Gastrocnemius medialis (tissue), 4 donors: ENCODE results near the gene CELSR1. TPM values are rescaled to one million over a fixed set of nuclear protein-coding genes. Genes with fewer than 3 reads are reported as not detected.

Experiments used
- ATAC-seq, 2 donors: fragments of 150-250 bp; one replicate each; pipeline ENCODE4 v1.9.1; 2016
- DNase-seq, 2 donors: peaks; one replicate each; pipeline ENCODE4 v3.0.0-alpha.2; 2019
- H3K27ac ChIP-seq, 4 donors: fragments of 200-600 bp; sonication (generic); 1 replicate in 1 of 4; 2 replicates in 3 of 4; pipeline ENCODE4 v1.5.1; 2016 to 2018; ENCODE audit warnings: mild to moderate bottlenecking in 2 of 4, moderate library complexity in 1 of 4
- H3K27me3 ChIP-seq, 3 donors: fragments of 200-600 bp; sonication (generic) in 2 of 3; 1 replicate in 1 of 3; 2 replicates in 2 of 3; pipeline versions ENCODE4 v1.5.1 to v1.6.0; 2016 to 2019; ENCODE audit warnings: mild to moderate bottlenecking in 1 of 3, moderate library complexity in 1 of 3
- H3K36me3 ChIP-seq, 2 donors: fragments of 200-600 bp; sonication (generic) in 1 of 2; one replicate each; pipeline ENCODE4 v1.5.1; 2017 to 2018
- H3K4me1 ChIP-seq, 2 donors: fragments of 200-600 bp; sonication (generic) in 1 of 2; one replicate each; pipeline ENCODE4 v1.5.1; 2016 to 2017; ENCODE audit warnings: mild to moderate bottlenecking in 2 of 2
- H3K4me3 ChIP-seq, 4 donors: fragments of 200-600 bp; sonication (generic) in 3 of 4; 1 replicate in 1 of 4; 2 replicates in 3 of 4; pipeline ENCODE4 v1.5.1; 2016 to 2019; ENCODE audit warnings: mild to moderate bottlenecking in 2 of 4
- H3K9me3 ChIP-seq, 3 donors: fragments of 200-600 bp; sonication (generic) in 2 of 3; 1 replicate in 1 of 3; 2 replicates in 2 of 3; pipeline ENCODE4 v1.5.1; 2016 to 2019
- CTCF ChIP-seq, 5 experiments: fragments of 450-650 bp in 3 of 5; fragments of 200-600 bp in 2 of 5; sonication (generic) in 2 of 5; IDR thresholded peaks in 4 of 5; conservative IDR thresholded peaks in 1 of 5; 1 replicate in 4 of 5; 2 replicates in 1 of 5; pipeline ENCODE4 v1.5.1; 2016 to 2019; ENCODE audit warnings: antibody characterized with exemption in 5 of 5, mild to moderate bottlenecking in 3 of 5, moderate library complexity in 3 of 5
- POLR2A ChIP-seq, 2 donors: fragments of 450-650 bp; IDR thresholded peaks; one replicate each; pipeline ENCODE4 v1.6.1; 2017; ENCODE audit warnings: antibody characterized with exemption in 2 of 2, mild to moderate bottlenecking in 2 of 2, moderate library complexity in 2 of 2
- in situ Hi-C, 4 donors: fragments of 200-750 bp; cut with MboI; loops; one replicate each; pipeline versions ENCODE4 v1.15.0 to v1.8.0; 2017; ENCODE audit warnings: low sequenced_read_pairs in 4 of 4
- intact Hi-C: fragments of 100-400 bp; cut with DNase I; formaldehyde crosslinking; loops from one replicate; pipeline ENCODE4 v1.15.1; 2023; ENCODE audit warnings: low total_unique reads
- total RNA-seq, 4 donors: library from RNA; depleted of rRNA; stranded (reverse); fragments of >200 nt; gene quantifications; one replicate each; pipeline versions ENCODE4 v1.1.0 to v1.2.3, GENCODE V29; 2016

Gene CELSR1
- total RNA-seq, 4 donors from 2014 or later, result 0.10 to 1.5 (median 0.87) TPM

DNA sequence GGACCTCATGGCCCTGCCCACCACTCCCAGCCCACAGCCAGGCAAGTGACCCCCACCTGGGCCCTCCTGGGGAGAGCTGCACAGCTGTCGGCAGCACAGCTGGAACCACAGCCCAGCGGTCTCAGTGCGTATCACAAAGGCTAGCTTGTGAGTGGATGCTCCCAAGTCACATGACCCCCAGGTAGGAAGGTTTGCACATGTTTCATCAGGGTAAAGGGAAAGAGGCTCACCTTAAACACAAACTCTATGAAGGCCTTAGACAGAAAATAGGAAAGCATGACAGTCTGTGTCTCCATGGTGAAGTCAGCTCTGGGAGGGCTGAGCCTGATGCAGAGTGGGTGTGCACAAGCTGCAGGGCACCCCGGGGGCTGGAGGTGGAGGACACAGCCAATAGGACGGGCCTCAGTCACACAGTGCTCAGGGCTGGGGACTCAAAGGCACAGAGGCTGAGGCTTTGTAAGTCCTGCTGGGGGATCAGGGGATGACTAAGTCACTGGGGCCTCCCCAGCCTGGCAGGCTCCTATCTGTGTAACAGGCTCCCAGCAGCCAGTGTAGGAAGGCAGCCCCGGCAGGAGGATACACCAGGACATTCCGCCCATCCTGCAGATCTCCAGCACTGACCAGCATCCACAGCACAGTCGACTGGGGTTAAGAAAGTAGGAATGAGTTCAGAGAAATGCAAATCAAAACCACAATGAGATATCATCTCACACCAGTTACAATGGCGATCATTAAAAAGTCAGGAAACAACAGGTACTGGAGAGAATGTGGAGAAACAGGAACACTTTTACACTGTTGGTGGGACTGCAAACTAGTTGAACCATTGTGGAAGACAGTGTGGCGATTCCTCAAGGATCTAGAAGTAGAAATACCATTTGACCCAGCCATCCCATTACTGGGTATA, 22.0 kb downstream of the CELSR1 start:
- ATAC-seq (no peak), DNase-seq (no peak)
- Histone ChIP-seq H3K27ac (no peak overlapping the region), H3K36me3 (no peaks in the 10 kb centered on the region), H3K9me3 (no peaks in the 10 kb centered on the region), H3K27me3 (peaks cover 0 to 5% (median 4%) of the 10 kb centered on the region in 3 donors), H3K4me1 (no peaks in the 10 kb centered on the region), H3K4me3 (no peak overlapping the region)
- no peak for TF ChIP-seq CTCF (IDR thresholded peaks at IDR 0.05 in 4 of 5, conservative IDR thresholded peaks at IDR 0.05 in 1 of 5)
- in situ Hi-C loops, result no loop called here
- intact Hi-C loops, result no loop called here

GRCh38 chr22:46514592-46515207, 22.7 kb downstream of the CELSR1 start:
- Histone ChIP-seq H3K36me3 (no peaks in the 10 kb centered on the region), H3K27me3 (peaks cover 0 to 5% (median 4%) of the 10 kb centered on the region in 3 donors), H3K9me3 (no peaks in the 10 kb centered on the region), H3K27ac (no peak overlapping the region), H3K4me3 (no peak overlapping the region), H3K4me1 (no peaks in the 10 kb centered on the region)
- intact Hi-C loops, result no loop called here
- in situ Hi-C loops, result no loop called here
- no peak for DNase-seq
- no peak for ATAC-seq
- TF ChIP-seq POLR2A (IDR thresholded peaks at IDR 0.05), result no peak
- TF ChIP-seq CTCF (IDR thresholded peaks at IDR 0.05 in 4 of 5, conservative IDR thresholded peaks at IDR 0.05 in 1 of 5), result no peak

DNA sequence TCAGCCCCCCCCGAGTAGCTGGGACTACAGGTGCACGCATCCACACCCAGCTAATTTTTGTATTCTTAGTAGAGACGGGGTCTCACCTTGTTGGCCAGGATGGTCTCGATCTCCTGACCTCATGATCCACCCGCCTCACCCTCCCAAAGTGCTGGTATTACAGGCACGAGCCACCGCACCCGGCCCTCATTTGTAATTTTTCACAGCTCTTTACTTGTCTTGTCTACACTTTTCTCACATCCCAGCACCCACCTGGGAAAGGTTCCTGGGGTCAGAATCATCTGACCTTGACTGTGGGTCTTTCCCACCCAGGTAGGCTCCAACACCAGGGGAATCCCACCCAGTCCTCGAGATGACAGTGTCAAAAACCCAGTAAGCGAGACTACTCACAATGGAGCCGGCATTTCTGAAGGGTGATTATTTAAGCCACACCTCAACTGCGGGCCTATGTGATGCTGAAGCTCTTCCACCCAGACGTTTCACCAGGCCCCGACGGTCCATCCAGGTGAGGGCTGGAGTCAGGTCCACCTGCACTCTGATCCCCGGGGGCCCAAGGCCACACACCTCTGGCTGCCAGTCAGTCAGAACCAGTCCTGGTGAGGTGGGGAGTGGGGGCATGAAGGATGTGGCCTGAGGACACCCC, 23.4 kb downstream of the CELSR1 start:
- no peaks in the 10 kb centered on the region for H3K4me1 ChIP-seq
- no peak for DNase-seq
- H3K27ac ChIP-seq, result no peak overlapping the region
- intact Hi-C loops, result no loop called here
- no peaks in the 10 kb centered on the region for H3K36me3 ChIP-seq
- no peak for ATAC-seq
- H3K27me3 ChIP-seq, result peaks cover 0 to 7% (median 4%) of the 10 kb centered on the region in 3 donors
- no peak overlapping the region for H3K4me3 ChIP-seq
- in situ Hi-C loops, result no loop called here
- H3K9me3 ChIP-seq, result no peaks in the 10 kb centered on the region
- TF ChIP-seq POLR2A (IDR thresholded peaks at IDR 0.05) (no peak), CTCF (IDR thresholded peaks at IDR 0.05 in 4 of 5, conservative IDR thresholded peaks at IDR 0.05 in 1 of 5) (no peak)

DNA sequence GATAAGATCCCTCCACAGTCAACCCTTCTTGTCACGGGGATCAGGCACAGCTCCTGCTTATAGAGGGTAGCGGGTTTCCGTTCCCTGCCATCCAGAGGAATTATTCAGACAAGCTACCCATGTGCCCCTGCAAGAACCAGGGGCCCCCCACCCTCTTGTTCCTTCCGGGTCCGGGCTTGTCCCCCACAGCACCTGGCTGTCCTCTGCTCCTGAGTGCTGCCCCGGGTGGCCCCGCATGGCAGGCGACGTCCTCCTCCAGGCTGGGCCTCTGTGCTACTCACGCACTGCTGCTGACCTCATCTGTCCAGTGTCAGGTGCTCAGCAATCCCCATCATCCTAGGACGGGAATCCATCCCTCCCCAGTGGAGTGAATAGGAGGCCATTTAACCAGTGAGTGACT, 24.7 kb downstream of the CELSR1 start:
- Histone ChIP-seq H3K9me3 (no peaks in the 10 kb centered on the region), H3K27ac (no peak overlapping the region), H3K36me3 (no peaks in the 10 kb centered on the region), H3K4me1 (no peaks in the 10 kb centered on the region), H3K27me3 (peaks cover 10 to 14% (median 11%) of the 10 kb centered on the region in 3 donors), H3K4me3 (no peak overlapping the region)
- intact Hi-C loops, result no loop called here
- in situ Hi-C loops, result no loop called here
- ATAC-seq (no peak), DNase-seq (no peak)
- TF ChIP-seq CTCF (IDR thresholded peaks at IDR 0.05 in 4 of 5, conservative IDR thresholded peaks at IDR 0.05 in 1 of 5) (no peak), POLR2A (IDR thresholded peaks at IDR 0.05) (no peak)
